Measurements from ENCODE around the gene NUP85.

DNA sequence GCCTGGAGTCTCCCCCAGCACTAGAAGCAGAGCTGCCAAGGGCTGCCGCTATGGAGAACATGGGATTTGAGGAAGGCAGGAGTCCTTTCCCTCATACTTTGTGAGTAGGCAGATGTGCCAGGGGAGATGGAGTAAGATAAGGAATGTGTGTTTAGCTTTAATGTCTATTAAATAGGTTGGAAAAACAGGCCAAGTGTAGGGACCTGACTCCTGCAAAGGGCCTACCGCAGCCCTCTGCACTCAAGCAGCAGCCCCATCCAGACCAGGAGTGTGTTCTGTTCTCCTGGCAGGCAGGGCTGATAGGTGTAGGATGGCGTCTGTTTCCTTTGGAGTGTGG is 67.3 kb downstream of the NUP85 start:
- no peak for TF ChIP-seq JUND (IDR thresholded peaks at IDR 0.05)
- no peak for TF ChIP-seq SP1 (IDR thresholded peaks at IDR 0.05; ENCODE audit: low read depth)
- TF ChIP-seq, protein P1, sequence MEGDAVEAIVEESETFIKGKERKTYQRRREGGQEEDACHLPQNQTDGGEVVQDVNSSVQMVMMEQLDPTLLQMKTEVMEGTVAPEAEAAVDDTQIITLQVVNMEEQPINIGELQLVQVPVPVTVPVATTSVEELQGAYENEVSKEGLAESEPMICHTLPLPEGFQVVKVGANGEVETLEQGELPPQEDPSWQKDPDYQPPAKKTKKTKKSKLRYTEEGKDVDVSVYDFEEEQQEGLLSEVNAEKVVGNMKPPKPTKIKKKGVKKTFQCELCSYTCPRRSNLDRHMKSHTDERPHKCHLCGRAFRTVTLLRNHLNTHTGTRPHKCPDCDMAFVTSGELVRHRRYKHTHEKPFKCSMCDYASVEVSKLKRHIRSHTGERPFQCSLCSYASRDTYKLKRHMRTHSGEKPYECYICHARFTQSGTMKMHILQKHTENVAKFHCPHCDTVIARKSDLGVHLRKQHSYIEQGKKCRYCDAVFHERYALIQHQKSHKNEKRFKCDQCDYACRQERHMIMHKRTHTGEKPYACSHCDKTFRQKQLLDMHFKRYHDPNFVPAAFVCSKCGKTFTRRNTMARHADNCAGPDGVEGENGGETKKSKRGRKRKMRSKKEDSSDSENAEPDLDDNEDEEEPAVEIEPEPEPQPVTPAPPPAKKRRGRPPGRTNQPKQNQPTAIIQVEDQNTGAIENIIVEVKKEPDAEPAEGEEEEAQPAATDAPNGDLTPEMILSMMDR (IDR thresholded peaks at IDR 0.05 in 2 of 3, conservative IDR thresholded peaks at IDR 0.05 in 1 of 3; ENCODE audit: borderline replicate concordance in 1 of 3, insufficient read depth in 1 of 3, low read depth in 2 of 3, low read length in 2 of 3): no peak
- TF ChIP-seq, protein P2, sequence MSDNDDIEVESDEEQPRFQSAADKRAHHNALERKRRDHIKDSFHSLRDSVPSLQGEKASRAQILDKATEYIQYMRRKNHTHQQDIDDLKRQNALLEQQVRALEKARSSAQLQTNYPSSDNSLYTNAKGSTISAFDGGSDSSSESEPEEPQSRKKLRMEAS (IDR thresholded peaks at IDR 0.05): no peak
- TF ChIP-seq, protein P3, sequence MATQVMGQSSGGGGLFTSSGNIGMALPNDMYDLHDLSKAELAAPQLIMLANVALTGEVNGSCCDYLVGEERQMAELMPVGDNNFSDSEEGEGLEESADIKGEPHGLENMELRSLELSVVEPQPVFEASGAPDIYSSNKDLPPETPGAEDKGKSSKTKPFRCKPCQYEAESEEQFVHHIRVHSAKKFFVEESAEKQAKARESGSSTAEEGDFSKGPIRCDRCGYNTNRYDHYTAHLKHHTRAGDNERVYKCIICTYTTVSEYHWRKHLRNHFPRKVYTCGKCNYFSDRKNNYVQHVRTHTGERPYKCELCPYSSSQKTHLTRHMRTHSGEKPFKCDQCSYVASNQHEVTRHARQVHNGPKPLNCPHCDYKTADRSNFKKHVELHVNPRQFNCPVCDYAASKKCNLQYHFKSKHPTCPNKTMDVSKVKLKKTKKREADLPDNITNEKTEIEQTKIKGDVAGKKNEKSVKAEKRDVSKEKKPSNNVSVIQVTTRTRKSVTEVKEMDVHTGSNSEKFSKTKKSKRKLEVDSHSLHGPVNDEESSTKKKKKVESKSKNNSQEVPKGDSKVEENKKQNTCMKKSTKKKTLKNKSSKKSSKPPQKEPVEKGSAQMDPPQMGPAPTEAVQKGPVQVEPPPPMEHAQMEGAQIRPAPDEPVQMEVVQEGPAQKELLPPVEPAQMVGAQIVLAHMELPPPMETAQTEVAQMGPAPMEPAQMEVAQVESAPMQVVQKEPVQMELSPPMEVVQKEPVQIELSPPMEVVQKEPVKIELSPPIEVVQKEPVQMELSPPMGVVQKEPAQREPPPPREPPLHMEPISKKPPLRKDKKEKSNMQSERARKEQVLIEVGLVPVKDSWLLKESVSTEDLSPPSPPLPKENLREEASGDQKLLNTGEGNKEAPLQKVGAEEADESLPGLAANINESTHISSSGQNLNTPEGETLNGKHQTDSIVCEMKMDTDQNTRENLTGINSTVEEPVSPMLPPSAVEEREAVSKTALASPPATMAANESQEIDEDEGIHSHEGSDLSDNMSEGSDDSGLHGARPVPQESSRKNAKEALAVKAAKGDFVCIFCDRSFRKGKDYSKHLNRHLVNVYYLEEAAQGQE (IDR thresholded peaks at IDR 0.05; ENCODE audit: low read depth): no peak
- TF ChIP-seq ZNF274 (IDR thresholded peaks at IDR 0.05; ENCODE audit: low read depth, low read length): no peak
